HepG2 (cell line): ENCODE results near the gene NFKBIL1. TPM values are rescaled to one million over a fixed set of nuclear protein-coding genes. Genes with fewer than 3 reads are reported as not detected.

ENCODE experiments used
- AKAP8 ChIP-seq: sonication (generic); formaldehyde crosslinking; IDR thresholded peaks from 2 replicates; pipeline ENCODE4 v1.5.1; 2020; ENCODE audit warnings: mild to moderate bottlenecking, missing genetic modification reagents
- ATF7 ChIP-seq, 2 experiments: fragments of 450-650 bp in 1 of 2; sonication (generic) in 1 of 2; formaldehyde crosslinking in 1 of 2; IDR thresholded peaks; 2 replicates each; pipeline versions ENCODE4 v1.4.0 to v1.6.1; 2016 to 2020; ENCODE audit warnings: antibody characterized with exemption in 1 of 2, mild to moderate bottlenecking in 1 of 2, missing genetic modification reagents in 1 of 2
- ATF7-NPFF ChIP-seq: sonication (generic); formaldehyde crosslinking; IDR thresholded peaks from 2 replicates; pipeline ENCODE4 v1.8.1; 2023; ENCODE audit warnings: mild to moderate bottlenecking, low read depth, missing genetic modification reagents, moderate library complexity
- DNMT1 ChIP-seq: sonication (generic); formaldehyde crosslinking; IDR thresholded peaks from 2 replicates; pipeline ENCODE4 v1.5.1; 2020; ENCODE audit warnings: mild to moderate bottlenecking, missing genetic modification reagents
- HINFP ChIP-seq: sonication (generic); formaldehyde crosslinking; IDR thresholded peaks from 2 replicates; pipeline ENCODE4 v1.4.0; 2020; ENCODE audit warnings: low read depth, mild to moderate bottlenecking, missing genetic modification reagents
- HNF4G ChIP-seq, 2 experiments: sonication (generic) in 1 of 2; formaldehyde crosslinking in 1 of 2; IDR thresholded peaks; 2 replicates each; pipeline versions ENCODE4 v1.4.0 to v1.6.1; 2011 to 2020; ENCODE audit warnings: borderline replicate concordance in 2 of 2, low read depth in 2 of 2, mild to moderate bottlenecking in 2 of 2, low read length in 1 of 2, missing genetic modification reagents in 1 of 2, moderate library complexity in 1 of 2
- IKZF5 ChIP-seq: IDR thresholded peaks from 2 replicates; pipeline ENCODE4 v1.6.1; 2018; ENCODE audit warnings: missing genetic modification reagents, mild to moderate bottlenecking, missing compliant biosample characterization
- MIXL1 ChIP-seq: IDR thresholded peaks from 2 replicates; pipeline ENCODE4 v1.6.1; 2016
- NFRKB ChIP-seq: fragments of 450-650 bp; IDR thresholded peaks from 2 replicates; pipeline ENCODE4 v1.6.1; 2017
- ZBTB33 ChIP-seq: sonication (generic); formaldehyde crosslinking; IDR thresholded peaks from 2 replicates; pipeline ENCODE4 v1.4.0; 2020; ENCODE audit warnings: missing genetic modification reagents
- ZFP36L2 ChIP-seq: sonication (generic); formaldehyde crosslinking; IDR thresholded peaks from 2 replicates; pipeline ENCODE4 v1.4.0; 2020; ENCODE audit warnings: missing genetic modification reagents
- ZFY ChIP-seq: sonication (generic); formaldehyde crosslinking; IDR thresholded peaks from 2 replicates; pipeline ENCODE4 v1.4.0; 2020; ENCODE audit warnings: missing genetic modification reagents
- ZHX2 ChIP-seq, 2 experiments: sonication (generic) in 1 of 2; formaldehyde crosslinking in 1 of 2; IDR thresholded peaks; 2 replicates each; pipeline versions ENCODE4 v1.6.1 to v1.9.0; 2014 to 2022; ENCODE audit warnings: antibody characterized with exemption in 1 of 2, borderline replicate concordance in 1 of 2, inconsistent platforms in 1 of 2, low read depth in 1 of 2, missing genetic modification reagents in 1 of 2
- ZNF547 ChIP-seq: sonication (generic); formaldehyde crosslinking; IDR thresholded peaks from 2 replicates; pipeline ENCODE4 v1.5.1; 2020; ENCODE audit warnings: mild to moderate bottlenecking, missing genetic modification reagents
- ZNF567 ChIP-seq: sonication (generic); formaldehyde crosslinking; IDR thresholded peaks from 2 replicates; pipeline ENCODE4 v1.8.1; 2023; ENCODE audit warnings: mild to moderate bottlenecking, missing genetic modification reagents, borderline replicate concordance
- ZNF790 ChIP-seq: sonication (generic); formaldehyde crosslinking; IDR thresholded peaks from 2 replicates; pipeline ENCODE4 v1.8.0; 2022; ENCODE audit warnings: missing genetic modification reagents, mild to moderate bottlenecking, borderline replicate concordance
- ZNF891 ChIP-seq: sonication (generic); formaldehyde crosslinking; IDR thresholded peaks from 2 replicates; pipeline ENCODE4 v1.5.0; 2020; ENCODE audit warnings: mild to moderate bottlenecking, missing genetic modification reagents
- polyA plus RNA-seq, 8 experiments: library from polyadenylated mRNA; depleted of rRNA in 3 of 8; stranded (reverse) in 7 of 8; unstranded in 1 of 8; fragments of >200 nt; fragmentation: Illumina TruSeq in 4 of 8; extraction: Trizol in 4 of 8; gene quantifications; 2 replicates each; pipeline versions ENCODE4 v1.2.1 to v1.2.3, GENCODE V29; 2011 to 2016; ENCODE audit warnings: low read depth in 4 of 8, missing spikeins in 1 of 8, mixed read lengths in 1 of 8; ENCODE audit not compliant: insufficient read depth in 1 of 8
- total RNA-seq, 5 experiments: library from RNA; depleted of rRNA; stranded (reverse); fragments of >200 nt; fragmentation: Illumina TruSeq; extraction: Trizol; gene quantifications; 2 replicates each; pipeline ENCODE4 v1.2.3, GENCODE V29; 2016; ENCODE audit warnings: low read depth in 1 of 5

The NFKBIL1 gene
- total and polyA plus RNA-seq, 2 of the 13 experiments (the other 11 are each of a cell fraction or from before 2014, with no cell fraction given): 9.7 to 19.5 TPM

GRCh38 chr6:31547727-31548543 is 527 bp downstream of the NFKBIL1 start (continued):
- no peak for TF ChIP-seq ZHX2 (IDR thresholded peaks at IDR 0.05; ENCODE audit: low read depth)
- TF ChIP-seq ZHX2 (CRISPR knock-in tag; IDR thresholded peaks at IDR 0.05; ENCODE audit: borderline replicate concordance): no peak
- no peak for TF ChIP-seq ATF7 (IDR thresholded peaks at IDR 0.05)
- TF ChIP-seq ATF7 (CRISPR knock-in tag; IDR thresholded peaks at IDR 0.05): 0 out of 2 replicates have a peak, but pooled peaks have one; percentile 46
- 0 out of 2 replicates have a peak, but pooled peaks have one; percentile 6 for TF ChIP-seq IKZF5 (CRISPR knock-in tag)
- TF ChIP-seq ZNF547 (CRISPR knock-in tag): no peak
- TF ChIP-seq ATF7-NPFF (CRISPR knock-in tag): no peak
- TF ChIP-seq ZNF567 (CRISPR knock-in tag): peak; percentile 67; the same call in 1 of the 2 replicates
- TF ChIP-seq ZBTB33 (CRISPR knock-in tag): peak; percentile 88
- 0 out of 2 replicates have a peak, but pooled peaks have one; percentile 3 for TF ChIP-seq ZFY (CRISPR knock-in tag)
- TF ChIP-seq HNF4G (IDR thresholded peaks at IDR 0.05; ENCODE audit: borderline replicate concordance, low read depth, low read length): no peak
- no peak for TF ChIP-seq HNF4G (CRISPR knock-in tag; IDR thresholded peaks at IDR 0.05; ENCODE audit: borderline replicate concordance, low read depth)
- TF ChIP-seq AKAP8: no peak
- TF ChIP-seq NFRKB: no peak
- TF ChIP-seq HINFP: no peak
- TF ChIP-seq ZNF790: no peak
- TF ChIP-seq ZNF891: no peak
- TF ChIP-seq DNMT1 (CRISPR knock-in tag): no peak
- TF ChIP-seq MIXL1 (CRISPR knock-in tag): no peak
- no peak for TF ChIP-seq ZFP36L2
